Loucy (cell line): ENCODE measurements around the gene RAN.

ENCODE experiments used
- H2AFZ ChIP-seq: fragments of 200-600 bp; sonication (generic); 2 replicates; pipeline ENCODE4 v1.6.0; 2016; ENCODE audit warnings: antibody characterized with exemption, mild to moderate bottlenecking, low read length, moderate library complexity
- H3F3A ChIP-seq: fragments of 200-600 bp; 2 replicates; pipeline ENCODE4 v1.6.0; 2016; ENCODE audit warnings: antibody characterized with exemption, low read depth, mild to moderate bottlenecking
- H3K27me3 ChIP-seq: fragments of 200-600 bp; sonication (generic); 2 replicates; pipeline ENCODE4 v1.6.1; 2014; ENCODE audit warnings: low read length, mild to moderate bottlenecking; ENCODE audit not compliant: insufficient read depth, poor library complexity, severe bottlenecking
- H3K36me3 ChIP-seq: fragments of 200-600 bp; sonication (generic); 2 replicates; pipeline ENCODE4 v1.6.1; 2016; ENCODE audit warnings: low read length; ENCODE audit not compliant: insufficient read depth
- H3K4me1 ChIP-seq: fragments of 200-600 bp; sonication (generic); 2 replicates; pipeline ENCODE4 v1.5.1; 2014; ENCODE audit warnings: low read length, mild to moderate bottlenecking; ENCODE audit not compliant: insufficient read depth, poor library complexity, severe bottlenecking
- H3K4me2 ChIP-seq: fragments of 200-600 bp; sonication (generic); 2 replicates; pipeline ENCODE4 v1.6.0; 2014; ENCODE audit warnings: antibody characterized with exemption, low read length, low read depth, mild to moderate bottlenecking; ENCODE audit not compliant: poor library complexity, severe bottlenecking
- H3K4me3 ChIP-seq: fragments of 200-600 bp; sonication (generic); 2 replicates; pipeline ENCODE4 v1.5.1; 2014; ENCODE audit warnings: low read length, mild to moderate bottlenecking, mixed read lengths; ENCODE audit not compliant: poor library complexity, severe bottlenecking
- H3K79me2 ChIP-seq: fragments of 200-600 bp; sonication (generic); 2 replicates; pipeline ENCODE4 v1.6.1; 2014; ENCODE audit warnings: low read length; ENCODE audit not compliant: insufficient read depth
- H3K9ac ChIP-seq: fragments of 200-600 bp; sonication (generic); 2 replicates; pipeline ENCODE4 v1.6.0; 2014; ENCODE audit warnings: mild to moderate bottlenecking, low read depth, low read length, moderate library complexity; ENCODE audit not compliant: poor library complexity, severe bottlenecking
- H3K9me2 ChIP-seq: fragments of 200-600 bp; sonication (generic); replicated peaks from 2 replicates; pipeline ENCODE4 v1.6.1; 2016; ENCODE audit warnings: low read depth, low read length, mixed read lengths
- H3K9me3 ChIP-seq: fragments of 200-600 bp; sonication (generic); 2 replicates; pipeline ENCODE4 v1.6.1; 2014; ENCODE audit warnings: mild to moderate bottlenecking, antibody characterized with exemption, low read length, low read depth; ENCODE audit not compliant: insufficient read depth
- H4K20me1 ChIP-seq: fragments of 200-600 bp; sonication (generic); 2 replicates; pipeline ENCODE4 v1.6.0; 2014; ENCODE audit warnings: antibody characterized with exemption, low read length, mild to moderate bottlenecking; ENCODE audit not compliant: insufficient read depth, poor library complexity, severe bottlenecking
- CTCF ChIP-seq: fragments of 200-600 bp; sonication (generic); conservative IDR thresholded peaks from 2 replicates; pipeline ENCODE4 v1.5.1; 2014; ENCODE audit warnings: mild to moderate bottlenecking, antibody characterized with exemption, low read length
- EZH2phosphoT487 ChIP-seq: fragments of 200-600 bp; IDR thresholded peaks from 2 replicates; pipeline ENCODE4 v1.6.1; 2018; ENCODE audit warnings: antibody characterized with exemption, mild to moderate bottlenecking, moderate library complexity, borderline replicate concordance

RAN gene

GRCh38 chr12:130838284-130838950 is 33.4 kb upstream of the RAN start:
- H3K9me2 ChIP-seq = no peaks in the 10 kb centered on the region
- H3K4me1 ChIP-seq = peaks cover 28% of the 10 kb centered on the region
- H3K36me3 ChIP-seq = no peaks in the 10 kb centered on the region
- H3K4me3 ChIP-seq = peak overlapping the region; percentile 86
- H4K20me1 ChIP-seq = no peaks in the 10 kb centered on the region
- peak overlapping the region; percentile 78 for H3K9ac ChIP-seq
- H3K4me2 ChIP-seq = peak overlapping the region; percentile 92
- H3K79me2 ChIP-seq = peaks cover 8% of the 10 kb centered on the region
- H3K9me3 ChIP-seq = no peaks in the 10 kb centered on the region
- TF ChIP-seq EZH2phosphoT487 (no peak), CTCF (no peak)
- H3F3A ChIP-seq = peaks cover 3% of the 10 kb centered on the region; the same call in 1 of the 2 replicates
- H2AFZ ChIP-seq = peak overlapping the region; percentile 89
- no peaks in the 10 kb centered on the region for H3K27me3 ChIP-seq

GRCh38 chr12:130838951-130839769 is 32.7 kb upstream of the RAN start, which contains the start of gene STX2:
Gene STX2 (minus strand): TSS chr12:130839250. CDS start chr12:130839099, 151 bp downstream.
- Histone ChIP-seq H3K9ac (peak within 1 kb of the TSS; percentile 78), H3F3A (peaks cover 3% of the 10 kb centered on the region; the same call in 1 of the 2 replicates), H2AFZ (peak within 1 kb of the TSS; percentile 99), H3K27me3 (no peaks in the 10 kb centered on the region), H3K4me1 (peaks cover 28% of the 10 kb centered on the region), H3K36me3 (no peaks in the 10 kb centered on the region), H4K20me1 (no peaks in the 10 kb centered on the region), H3K79me2 (peaks cover 5% of the 10 kb centered on the region), H3K9me3 (no peaks in the 10 kb centered on the region), H3K4me3 (peak within 1 kb of the TSS; percentile 86), H3K9me2 (no peaks in the 10 kb centered on the region), H3K4me2 (peak within 1 kb of the TSS; percentile 94)
- TF ChIP-seq CTCF = peak; percentile 54
- TF ChIP-seq EZH2phosphoT487 = no peak

GRCh38 chr12:130839770-130840404 is 32.0 kb upstream of the RAN start:
- H3K4me3 ChIP-seq = peak overlapping the region; percentile 75

More at GRCh38 chr12:130839770-130840404, 32.0 kb upstream of the RAN start:
- H3K79me2 ChIP-seq = peaks cover 5% of the 10 kb centered on the region
- peak overlapping the region; percentile 94 for H3K4me2 ChIP-seq
- peak overlapping the region; percentile 36 for H3K9ac ChIP-seq
- TF ChIP-seq EZH2phosphoT487 (no peak), CTCF (no peak; the same call in 1 of the 2 replicates)
- H3K9me2 ChIP-seq = no peaks in the 10 kb centered on the region
- H3K36me3 ChIP-seq = no peaks in the 10 kb centered on the region
- H3F3A ChIP-seq = peaks cover 3% of the 10 kb centered on the region; the same call in 1 of the 2 replicates
- H3K27me3 ChIP-seq = no peaks in the 10 kb centered on the region
- peaks cover 25% of the 10 kb centered on the region for H3K4me1 ChIP-seq
- no peaks in the 10 kb centered on the region for H3K9me3 ChIP-seq
- H4K20me1 ChIP-seq = no peaks in the 10 kb centered on the region
- peak overlapping the region; percentile 99 for H2AFZ ChIP-seq
